GM10266 (cell line): Measurements from ENCODE around the gene HOXA1.
"Not testable (repeated sequence)": the region's sequence is repeated elsewhere in the genome, so short reads cannot be mapped to it uniquely, and the experiment has no call there.

Experiments
- DNase-seq: peaks from one replicate; pipeline ENCODE4 v3.0.0; 2012; ENCODE audit errors: extremely low spot score
- TF ChIP-seq, protein P1 (sequence below): IDR thresholded peaks from 2 replicates; pipeline ENCODE4 v1.5.1; 2012; ENCODE audit warnings: mild to moderate bottlenecking, low read depth; ENCODE audit not compliant: control insufficient read depth, insufficient read depth; ENCODE audit errors: missing control alignments

Gene HOXA1

DNA sequence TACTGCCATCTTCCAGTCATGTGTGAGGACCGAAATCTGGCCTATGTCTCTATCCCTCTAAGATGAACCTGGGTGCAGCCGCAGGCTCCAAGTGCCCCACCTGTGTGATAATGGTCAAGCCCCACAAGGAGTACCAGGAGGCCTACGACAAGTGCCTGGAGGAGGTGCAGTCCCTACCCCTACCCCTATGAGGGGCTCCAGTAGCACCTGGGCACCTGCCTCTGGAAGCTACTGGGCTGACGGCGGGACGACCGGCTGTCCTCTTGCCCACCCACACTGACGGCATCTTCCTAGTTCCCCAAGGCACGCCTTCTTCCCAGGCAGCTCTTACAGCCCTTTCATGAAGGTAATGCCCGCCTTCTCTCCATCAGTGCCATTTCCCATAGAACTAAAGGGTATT, 47.4 kb downstream of the HOXA1 start:
- TF ChIP-seq, protein P1, sequence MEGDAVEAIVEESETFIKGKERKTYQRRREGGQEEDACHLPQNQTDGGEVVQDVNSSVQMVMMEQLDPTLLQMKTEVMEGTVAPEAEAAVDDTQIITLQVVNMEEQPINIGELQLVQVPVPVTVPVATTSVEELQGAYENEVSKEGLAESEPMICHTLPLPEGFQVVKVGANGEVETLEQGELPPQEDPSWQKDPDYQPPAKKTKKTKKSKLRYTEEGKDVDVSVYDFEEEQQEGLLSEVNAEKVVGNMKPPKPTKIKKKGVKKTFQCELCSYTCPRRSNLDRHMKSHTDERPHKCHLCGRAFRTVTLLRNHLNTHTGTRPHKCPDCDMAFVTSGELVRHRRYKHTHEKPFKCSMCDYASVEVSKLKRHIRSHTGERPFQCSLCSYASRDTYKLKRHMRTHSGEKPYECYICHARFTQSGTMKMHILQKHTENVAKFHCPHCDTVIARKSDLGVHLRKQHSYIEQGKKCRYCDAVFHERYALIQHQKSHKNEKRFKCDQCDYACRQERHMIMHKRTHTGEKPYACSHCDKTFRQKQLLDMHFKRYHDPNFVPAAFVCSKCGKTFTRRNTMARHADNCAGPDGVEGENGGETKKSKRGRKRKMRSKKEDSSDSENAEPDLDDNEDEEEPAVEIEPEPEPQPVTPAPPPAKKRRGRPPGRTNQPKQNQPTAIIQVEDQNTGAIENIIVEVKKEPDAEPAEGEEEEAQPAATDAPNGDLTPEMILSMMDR: no peak
- DNase-seq: no peak

DNA sequence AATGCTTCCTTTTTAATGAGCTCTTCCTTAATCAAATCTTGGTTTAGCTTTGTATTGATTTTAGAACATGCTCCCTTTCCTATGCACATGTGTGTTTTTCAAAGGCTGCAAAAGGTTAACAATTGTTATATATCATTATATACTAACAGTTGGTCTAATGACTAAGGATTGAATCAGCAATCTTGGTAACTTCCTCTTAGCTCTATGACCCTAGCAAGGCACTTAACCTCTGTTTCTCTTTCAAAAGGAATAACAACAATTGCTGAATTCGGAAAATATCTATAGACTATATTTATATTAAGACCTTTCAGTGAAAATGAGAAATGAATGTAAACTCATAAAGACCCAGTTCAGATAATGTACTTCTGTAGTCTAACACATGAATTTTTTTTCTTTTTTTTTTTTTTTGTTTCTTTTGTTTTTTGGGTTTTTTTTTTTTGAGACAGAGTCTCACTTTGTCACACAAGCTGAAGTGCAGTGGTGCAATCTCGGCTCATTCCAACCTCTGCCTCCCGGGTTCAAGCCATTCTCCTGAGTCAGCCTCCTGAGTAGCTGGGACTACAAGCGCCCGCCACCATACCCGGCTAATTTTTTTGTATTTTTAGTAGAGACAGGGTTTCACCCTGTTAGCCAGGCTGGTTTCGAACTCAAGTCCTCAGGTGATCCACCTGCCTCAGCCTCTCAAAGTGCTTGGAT, 48.8 kb downstream of the HOXA1 start:
- TF ChIP-seq, protein P1: no peak
- no peak for DNase-seq

DNA sequence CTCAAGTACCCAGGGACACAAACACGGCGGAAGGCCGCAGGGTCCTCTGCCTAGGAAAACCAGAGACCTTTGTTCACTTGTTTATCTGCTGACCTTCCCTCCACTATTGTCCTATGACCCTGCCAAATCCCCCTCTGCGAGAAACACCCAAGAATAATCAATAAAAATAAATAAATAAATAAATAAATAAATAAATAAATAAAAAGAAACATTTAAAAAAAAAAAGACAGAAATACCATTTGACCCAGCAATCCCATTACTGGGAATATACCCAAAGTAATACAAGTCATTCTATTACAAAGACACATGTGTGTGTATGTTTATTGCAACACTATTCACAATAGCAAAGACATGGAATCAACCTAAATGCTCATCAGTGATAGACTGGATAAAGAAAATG, 49.8 kb downstream of the HOXA1 start:
- DNase-seq: not testable (repeated sequence)

DNA sequence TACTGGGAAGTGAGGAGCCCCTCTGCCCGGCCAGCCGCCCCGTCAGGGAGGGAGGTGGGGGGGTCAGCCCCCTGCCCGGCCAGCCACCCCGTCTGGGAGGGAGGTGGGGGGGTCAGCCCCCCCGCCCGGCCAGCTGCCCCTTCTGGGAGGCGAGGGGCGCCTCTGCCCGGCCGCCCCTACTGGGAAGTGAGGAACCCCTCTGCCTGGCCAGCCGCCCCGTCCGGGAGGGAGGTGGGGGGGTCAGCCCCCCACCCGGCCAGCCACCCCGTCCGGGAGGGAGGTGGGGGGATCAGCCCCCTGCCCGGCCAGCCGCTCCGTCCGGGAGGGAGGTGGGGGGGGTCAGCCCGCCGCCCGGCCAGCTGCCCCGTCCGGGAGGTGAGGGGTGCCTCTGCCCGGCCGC, 50.7 kb downstream of the HOXA1 start:
- not testable (repeated sequence) for DNase-seq
